Measurements from ENCODE around the gene KPNB1.

- TF ChIP-seq POLR2AphosphoS5 (IDR thresholded peaks at IDR 0.05) (no peak), CTCF (IDR thresholded peaks at IDR 0.05) (no peak), EP300 (IDR thresholded peaks at IDR 0.05) (no peak), POLR2A (IDR thresholded peaks at IDR 0.05) (no peak)
These were observed 19.1 kb upstream of the KPNB1 start for GRCh38 chr17:47630614-47631013.
